GM12891 (cell line): ENCODE data around the gene PRDM2.

ENCODE experiments used
- POLR2A ChIP-seq: IDR thresholded peaks from 2 replicates; pipeline ENCODE4 v1.6.1; 2011; ENCODE audit warnings: low read depth, low read length, control low read depth
- POLR2AphosphoS5 ChIP-seq: IDR thresholded peaks from 2 replicates; pipeline ENCODE4 v1.6.1; 2011; ENCODE audit warnings: low read depth, low read length, control low read depth

GRCh38 chr1:13708380-13708982, 8.5 kb downstream of the PRDM2 start:
- no peak for TF ChIP-seq POLR2AphosphoS5
- no peak for TF ChIP-seq POLR2A
